ENCODE data around the gene GPC6. TPM values are rescaled to one million over a fixed set of nuclear protein-coding genes. Genes with fewer than 3 reads are reported as not detected.

The GPC6 gene
- total and polyA plus RNA-seq, 2 experiments from 2014 or later, result 14.4 to 43.3 TPM

- DNase-seq (ENCODE audit: low read depth in 1 of 2, low spot score in 1 of 2), result no peak
- H3K9me3 ChIP-seq (ENCODE audit: low read depth), result no peaks in the 10 kb centered on the region
- H3K27me3 ChIP-seq, result no peaks in the 10 kb centered on the region
- H3K4me1 ChIP-seq (ENCODE audit: low read depth), result no peaks in the 10 kb centered on the region
- H3K4me3 ChIP-seq, result no peak overlapping the region
- no peaks in the 10 kb centered on the region for H3K36me3 ChIP-seq
- H3K27ac ChIP-seq, result no peak overlapping the region
- TF ChIP-seq, protein P1, sequence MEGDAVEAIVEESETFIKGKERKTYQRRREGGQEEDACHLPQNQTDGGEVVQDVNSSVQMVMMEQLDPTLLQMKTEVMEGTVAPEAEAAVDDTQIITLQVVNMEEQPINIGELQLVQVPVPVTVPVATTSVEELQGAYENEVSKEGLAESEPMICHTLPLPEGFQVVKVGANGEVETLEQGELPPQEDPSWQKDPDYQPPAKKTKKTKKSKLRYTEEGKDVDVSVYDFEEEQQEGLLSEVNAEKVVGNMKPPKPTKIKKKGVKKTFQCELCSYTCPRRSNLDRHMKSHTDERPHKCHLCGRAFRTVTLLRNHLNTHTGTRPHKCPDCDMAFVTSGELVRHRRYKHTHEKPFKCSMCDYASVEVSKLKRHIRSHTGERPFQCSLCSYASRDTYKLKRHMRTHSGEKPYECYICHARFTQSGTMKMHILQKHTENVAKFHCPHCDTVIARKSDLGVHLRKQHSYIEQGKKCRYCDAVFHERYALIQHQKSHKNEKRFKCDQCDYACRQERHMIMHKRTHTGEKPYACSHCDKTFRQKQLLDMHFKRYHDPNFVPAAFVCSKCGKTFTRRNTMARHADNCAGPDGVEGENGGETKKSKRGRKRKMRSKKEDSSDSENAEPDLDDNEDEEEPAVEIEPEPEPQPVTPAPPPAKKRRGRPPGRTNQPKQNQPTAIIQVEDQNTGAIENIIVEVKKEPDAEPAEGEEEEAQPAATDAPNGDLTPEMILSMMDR (IDR thresholded peaks at IDR 0.05; ENCODE audit: low read depth, low read length), result no peak
These were observed 562.5 kb downstream of the GPC6 start for GRCh38 chr13:93789058-93789457.

GRCh38 chr13:93794197-93794885 is 567.7 kb downstream of the GPC6 start:
- H3K36me3 ChIP-seq, result no peaks in the 10 kb centered on the region
- H3K27me3 ChIP-seq, result no peaks in the 10 kb centered on the region
- TF ChIP-seq, protein P1 (IDR thresholded peaks at IDR 0.05; ENCODE audit: low read depth, low read length), result no peak
- H3K4me3 ChIP-seq, result no peak overlapping the region
- H3K4me1 ChIP-seq (ENCODE audit: low read depth), result no peaks in the 10 kb centered on the region
- DNase-seq (ENCODE audit: low read depth in 1 of 2, low spot score in 1 of 2), result no peak
- no peaks in the 10 kb centered on the region for H3K9me3 ChIP-seq (ENCODE audit: low read depth)
- no peak overlapping the region for H3K27ac ChIP-seq

- no peaks in the 10 kb centered on the region for H3K36me3 ChIP-seq
- H3K27ac ChIP-seq, result no peak overlapping the region
- DNase-seq (ENCODE audit: low read depth in 1 of 2, low spot score in 1 of 2), result no peak
- no peaks in the 10 kb centered on the region for H3K4me1 ChIP-seq (ENCODE audit: low read depth)
- H3K9me3 ChIP-seq (ENCODE audit: low read depth), result no peaks in the 10 kb centered on the region
- no peaks in the 10 kb centered on the region for H3K27me3 ChIP-seq
- no peak overlapping the region for H3K4me3 ChIP-seq
- TF ChIP-seq, protein P1 (IDR thresholded peaks at IDR 0.05; ENCODE audit: low read depth, low read length), result no peak
These were observed 570.9 kb downstream of the GPC6 start for GRCh38 chr13:93797463-93797862.

DNA sequence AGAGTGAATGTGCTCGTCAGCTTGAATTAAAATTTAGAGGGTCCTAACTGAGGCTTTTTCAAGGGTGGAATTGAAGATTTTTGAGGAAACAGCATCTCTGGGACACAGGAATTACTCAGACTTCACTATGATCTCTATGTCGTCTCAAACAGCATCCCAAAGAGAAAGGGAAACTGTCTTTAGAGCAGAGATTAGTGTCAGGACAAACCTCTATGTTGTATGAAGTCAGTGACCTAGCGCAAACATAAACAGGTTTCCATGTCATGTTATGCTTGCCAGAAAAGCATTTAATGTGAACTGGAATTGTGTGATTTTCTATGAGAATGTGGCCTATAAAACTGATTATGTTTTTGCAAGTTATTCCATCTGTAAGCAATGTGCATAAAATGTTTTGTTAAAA is 573.7 kb downstream of the GPC6 start:
- no peaks in the 10 kb centered on the region for H3K36me3 ChIP-seq
- no peak overlapping the region for H3K4me3 ChIP-seq
- H3K9me3 ChIP-seq (ENCODE audit: low read depth), result no peaks in the 10 kb centered on the region
- H3K27me3 ChIP-seq, result no peaks in the 10 kb centered on the region
- TF ChIP-seq, protein P1 (IDR thresholded peaks at IDR 0.05; ENCODE audit: low read depth, low read length), result no peak
- DNase-seq (ENCODE audit: low read depth in 1 of 2, low spot score in 1 of 2), result no peak
- H3K4me1 ChIP-seq (ENCODE audit: low read depth), result no peaks in the 10 kb centered on the region
- no peak overlapping the region for H3K27ac ChIP-seq

GRCh38 chr13:93805736-93806135 is 579.1 kb downstream of the GPC6 start:
- no peak overlapping the region for H3K27ac ChIP-seq
- no peaks in the 10 kb centered on the region for H3K36me3 ChIP-seq

More at GRCh38 chr13:93805736-93806135, 579.1 kb downstream of the GPC6 start:
- H3K9me3 ChIP-seq (ENCODE audit: low read depth), result no peaks in the 10 kb centered on the region
- no peak overlapping the region for H3K4me3 ChIP-seq
- no peaks in the 10 kb centered on the region for H3K27me3 ChIP-seq
- TF ChIP-seq, protein P1 (IDR thresholded peaks at IDR 0.05; ENCODE audit: low read depth, low read length), result no peak
- no peak for DNase-seq (ENCODE audit: low read depth in 1 of 2, low spot score in 1 of 2)
- peaks cover 14% of the 10 kb centered on the region for H3K4me1 ChIP-seq (ENCODE audit: low read depth)
